ENCODE measurements around the gene FRMD4A.

Gene FRMD4A

GRCh38 chr10:14040787-14041631 lies 289.7 kb downstream of the FRMD4A start:
- DNase-seq = no peak

DNA sequence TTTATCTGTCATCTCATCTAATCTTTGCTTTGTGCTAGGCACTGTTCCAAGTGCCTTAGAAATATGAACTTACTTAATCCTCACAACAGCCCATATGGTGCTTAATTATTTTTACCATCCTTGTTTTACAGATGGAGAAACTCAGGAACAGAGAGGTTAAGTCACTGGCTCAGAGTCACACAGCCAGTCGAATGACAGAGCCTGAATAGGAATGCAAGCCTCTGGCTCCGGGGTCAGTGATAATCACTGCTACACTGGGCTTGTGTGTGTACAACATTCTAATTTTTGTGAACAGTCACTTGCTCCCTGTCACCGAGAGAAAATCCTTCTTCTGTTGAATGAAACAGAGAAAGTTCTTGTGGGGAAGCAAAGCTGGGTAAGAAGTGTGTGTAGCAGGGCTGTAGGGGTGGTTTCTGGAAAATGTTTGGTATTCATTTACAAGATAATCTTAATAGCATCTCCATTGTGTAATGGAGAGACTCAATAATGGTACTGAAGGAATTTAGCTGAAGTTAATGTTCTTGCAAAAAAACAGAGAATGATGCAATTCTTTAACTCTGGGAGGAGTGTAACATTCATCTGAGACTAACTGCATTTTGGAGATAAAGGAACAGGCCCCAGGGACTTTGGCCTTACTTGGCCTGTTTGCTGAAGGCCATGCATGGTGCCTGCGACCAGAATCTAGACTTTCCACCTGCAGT lies 290.6 kb downstream of the FRMD4A start:
- DNase-seq = no peak

DNA sequence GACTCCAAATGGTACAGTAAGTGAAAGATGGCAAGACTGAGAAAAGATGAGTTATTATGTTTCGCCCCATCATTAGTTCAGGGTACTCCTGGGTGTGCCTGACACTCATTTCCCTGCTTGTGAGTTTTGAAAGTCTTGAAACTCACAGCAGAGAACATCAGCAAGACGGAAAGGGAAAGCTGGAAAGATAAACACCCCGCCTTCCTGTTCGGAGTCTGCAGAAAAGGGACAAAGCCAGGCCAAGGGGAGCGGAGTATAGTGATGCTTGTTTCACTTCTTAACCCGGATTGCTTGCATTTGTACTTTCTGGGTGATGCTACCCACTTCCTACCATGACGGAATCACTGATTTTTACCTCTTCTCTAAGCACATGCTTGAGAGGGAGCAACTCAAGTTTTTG lies 294.5 kb downstream of the FRMD4A start:
- DNase-seq = no peak

DNA sequence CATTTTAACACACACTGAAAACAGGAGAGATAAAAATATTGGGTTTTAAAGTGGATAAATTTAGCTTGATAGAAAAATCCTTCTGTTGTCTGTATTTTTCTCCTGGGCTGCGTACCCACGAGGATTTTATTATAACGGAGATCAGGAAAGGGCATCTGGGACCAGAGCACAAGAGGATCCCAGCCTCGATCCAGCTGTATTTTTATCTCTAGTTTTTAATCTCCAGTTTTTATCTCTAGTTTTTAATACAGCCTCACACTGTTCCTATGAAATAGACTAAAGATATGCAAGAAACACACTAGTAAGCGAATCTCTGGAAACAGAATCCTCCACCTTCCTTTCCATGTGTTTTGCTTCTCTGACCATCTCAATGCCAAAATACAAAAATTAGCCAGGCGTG lies 295.2 kb downstream of the FRMD4A start:
- DNase-seq = no peak

GRCh38 chr10:14032406-14032998 lies 298.2 kb downstream of the FRMD4A start:
- no peak for DNase-seq

DNA sequence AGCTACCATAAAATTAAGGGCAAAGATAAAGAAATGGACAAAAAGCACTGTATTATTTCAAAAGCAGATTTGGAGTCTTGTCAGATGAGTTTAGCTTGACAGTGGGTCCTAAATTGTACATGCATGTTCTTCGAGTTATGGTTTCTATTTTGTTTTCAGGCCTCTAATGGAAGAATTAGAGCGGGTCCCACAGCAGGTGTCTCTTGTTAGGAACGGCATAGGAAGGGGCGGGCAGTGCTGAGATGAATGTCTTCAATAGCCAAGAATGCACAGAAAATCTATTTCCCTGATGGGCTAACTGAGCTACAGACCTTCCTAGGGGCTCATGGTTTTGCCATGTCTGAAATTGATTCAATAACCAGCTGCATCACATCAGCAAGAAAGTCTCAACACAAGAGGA lies 304.4 kb downstream of the FRMD4A start:
- no peak for DNase-seq

DNA sequence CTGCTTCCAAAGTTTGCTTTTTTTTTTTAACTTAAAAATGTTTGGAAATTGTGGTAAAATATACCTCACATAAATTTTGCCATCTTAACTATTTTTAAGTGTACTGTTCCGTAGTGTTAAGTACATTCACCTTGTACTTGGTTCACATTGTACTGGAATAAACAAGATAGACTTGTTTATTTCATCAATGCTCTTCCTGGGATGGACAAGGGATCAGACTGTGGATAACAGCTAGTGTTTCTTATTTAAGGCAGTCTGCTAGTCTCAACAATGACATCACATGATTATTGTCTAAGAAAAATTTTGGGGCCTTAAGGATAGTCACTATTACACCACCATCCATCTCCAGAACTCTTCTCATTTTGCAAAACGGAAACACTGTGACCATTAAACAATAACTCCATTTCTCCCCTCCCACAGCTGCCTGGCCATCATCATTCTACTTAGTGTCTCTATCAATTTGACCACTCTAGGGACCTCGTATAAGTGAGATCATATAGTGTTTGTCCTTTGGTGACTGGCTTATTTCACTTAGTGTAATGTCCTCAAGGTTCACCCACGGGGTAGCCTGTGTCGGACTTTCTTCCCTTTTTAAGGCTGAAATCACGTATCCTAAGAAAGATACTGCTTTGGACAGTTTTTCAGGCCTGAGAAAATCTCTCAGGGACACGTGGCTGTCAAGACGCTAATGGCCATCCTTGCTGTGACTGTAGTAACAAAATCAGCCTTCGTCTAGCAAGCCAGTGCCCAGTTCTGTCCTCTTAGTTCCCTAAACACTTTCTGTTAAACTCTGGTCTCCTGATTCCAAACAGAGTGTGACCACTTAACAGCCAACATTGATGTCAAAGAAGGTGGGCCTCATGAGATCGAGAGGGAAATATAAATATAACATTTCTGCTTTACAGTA lies 305.2 kb downstream of the FRMD4A start:
- no peak for DNase-seq

DNA sequence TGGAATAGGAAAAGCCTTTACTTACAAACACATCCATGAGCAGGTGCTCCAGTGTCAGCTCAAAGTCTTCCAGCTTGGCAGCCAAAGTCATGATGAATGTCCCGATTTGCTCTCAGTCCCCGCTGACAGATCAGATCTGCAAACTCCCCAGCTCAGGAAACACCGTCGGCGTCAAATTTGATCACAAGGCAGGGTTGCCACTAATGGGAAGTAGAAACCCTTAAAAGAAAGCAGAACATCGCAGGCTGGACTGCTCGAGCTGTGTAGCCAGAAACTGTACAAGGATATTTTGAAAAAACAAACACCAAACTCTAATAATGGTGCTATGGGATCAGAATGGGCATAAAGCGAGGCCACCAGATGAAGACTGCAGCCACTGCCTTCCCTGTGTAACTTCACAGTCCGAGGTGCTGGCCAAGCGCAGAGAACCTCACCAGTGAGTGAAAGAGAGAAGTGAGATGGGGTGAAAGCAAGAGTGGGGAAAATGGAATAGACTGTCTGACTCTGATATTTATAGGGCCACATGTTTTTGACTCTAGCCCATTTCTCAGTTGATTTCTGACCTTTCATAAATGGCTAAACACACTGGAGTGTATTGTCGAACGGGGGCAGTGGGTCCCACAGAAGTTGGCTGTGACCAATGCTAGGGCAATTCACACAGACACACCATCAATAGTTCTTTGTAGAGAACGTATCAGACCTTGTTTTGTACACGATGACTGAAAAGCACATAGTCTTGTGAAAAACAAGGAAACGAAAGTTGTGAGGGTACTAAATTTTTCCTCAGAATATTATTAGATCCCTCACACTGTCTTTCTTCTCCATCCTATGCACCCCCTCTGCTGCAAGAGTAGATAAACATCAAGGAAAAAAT lies 306.2 kb downstream of the FRMD4A start:
- DNase-seq = no peak

- DNase-seq = no peak
Measured at GRCh38 chr10:14023673-14024328, 306.9 kb downstream of the FRMD4A start.

- no peak for DNase-seq
Measured at GRCh38 chr10:14022954-14023672, 307.6 kb downstream of the FRMD4A start.

- no peak for DNase-seq
Measured at GRCh38 chr10:14022052-14022451, 308.7 kb downstream of the FRMD4A start.

- no peak for DNase-seq
Measured at GRCh38 chr10:14020037-14020664, 310.6 kb downstream of the FRMD4A start.

GRCh38 chr10:14017467-14017866 lies 313.3 kb downstream of the FRMD4A start:
- DNase-seq = no peak

- no peak for DNase-seq
Measured at GRCh38 chr10:14016931-14017333, 313.8 kb downstream of the FRMD4A start.

- no peak for DNase-seq
Measured at GRCh38 chr10:14016011-14016536, 314.6 kb downstream of the FRMD4A start.

DNA sequence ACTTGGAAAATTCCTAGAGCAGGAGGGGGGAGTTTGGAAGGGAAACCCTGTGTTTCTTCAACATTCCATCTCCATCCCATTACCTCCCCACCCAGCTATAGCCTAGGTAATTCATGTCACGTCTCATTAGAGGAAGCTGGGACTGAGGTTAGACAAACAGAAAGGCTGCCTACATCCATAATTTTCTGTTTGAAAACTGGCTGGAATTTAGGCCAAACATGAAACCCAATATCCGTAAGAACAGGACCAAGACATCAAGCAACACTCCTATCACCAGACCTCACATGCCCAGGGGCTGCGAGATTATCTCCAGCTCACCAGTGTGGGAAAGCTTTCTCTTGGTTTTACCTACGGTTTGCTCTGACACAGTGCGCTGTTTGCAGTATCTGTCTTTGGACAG lies 316.3 kb downstream of the FRMD4A start:
- no peak for DNase-seq

GRCh38 chr10:14010769-14011574 lies 319.8 kb downstream of the FRMD4A start:
- no peak for DNase-seq

- no peak for DNase-seq
Measured at GRCh38 chr10:14010101-14010558, 320.6 kb downstream of the FRMD4A start.
